DMS53 treated with DMSO at 0.1 percent for 48 hours (cell line): ENCODE measurements around the gene FAU.

ENCODE experiments used
- DNase-seq: peaks from one replicate; lab custom pipeline; 2025; ENCODE audit not compliant: unreplicated experiment; lab: John Stamatoyannopoulos, UW

FAU gene

DNA sequence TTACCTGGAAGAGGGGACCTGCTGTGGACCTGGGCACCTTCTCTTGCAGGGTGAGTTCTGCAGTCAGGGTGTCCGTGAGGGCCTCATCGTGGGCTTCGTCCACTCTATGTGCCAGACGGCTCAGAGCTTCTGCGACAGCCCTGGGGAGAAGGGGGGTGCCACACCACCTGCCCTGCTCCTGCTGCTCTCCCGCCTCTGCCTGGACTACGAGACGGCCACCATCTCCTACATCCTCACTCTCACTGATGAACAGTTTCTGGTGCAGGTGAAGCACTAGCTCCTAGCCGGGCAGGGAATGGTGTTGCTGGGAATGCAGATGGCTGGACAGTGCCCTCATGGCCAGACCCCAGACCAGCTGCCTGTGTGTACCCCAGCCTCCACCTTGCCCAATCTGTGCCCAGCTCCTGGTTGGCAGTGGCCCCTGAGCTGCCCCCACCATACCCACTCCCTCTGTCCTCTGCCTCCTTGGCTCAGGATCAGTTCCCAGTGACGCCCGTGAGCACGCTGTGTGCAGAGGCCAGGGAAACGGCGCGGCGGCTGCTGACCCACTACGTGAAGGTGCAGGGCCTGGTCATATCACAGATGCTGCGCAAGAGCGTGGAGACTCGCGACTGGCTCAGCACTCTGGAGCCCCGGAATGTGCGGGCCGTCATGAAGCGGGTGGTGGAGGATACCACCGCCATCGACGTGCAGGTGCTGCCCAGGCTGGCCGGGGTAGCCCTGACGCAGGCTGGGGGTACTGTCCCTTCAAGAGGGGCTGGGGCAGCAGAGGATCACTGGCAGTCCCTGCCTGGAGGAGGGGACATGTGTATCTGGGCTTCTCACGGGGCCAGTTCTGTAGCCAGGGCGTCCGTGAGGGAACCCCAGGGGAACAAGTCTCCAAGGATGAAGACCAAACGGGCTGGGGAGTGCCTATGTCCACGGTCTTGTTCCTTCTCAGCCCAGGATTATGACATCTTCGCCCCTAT lies 12.4 kb downstream of the FAU start:
- no peak for DNase-seq

DNA sequence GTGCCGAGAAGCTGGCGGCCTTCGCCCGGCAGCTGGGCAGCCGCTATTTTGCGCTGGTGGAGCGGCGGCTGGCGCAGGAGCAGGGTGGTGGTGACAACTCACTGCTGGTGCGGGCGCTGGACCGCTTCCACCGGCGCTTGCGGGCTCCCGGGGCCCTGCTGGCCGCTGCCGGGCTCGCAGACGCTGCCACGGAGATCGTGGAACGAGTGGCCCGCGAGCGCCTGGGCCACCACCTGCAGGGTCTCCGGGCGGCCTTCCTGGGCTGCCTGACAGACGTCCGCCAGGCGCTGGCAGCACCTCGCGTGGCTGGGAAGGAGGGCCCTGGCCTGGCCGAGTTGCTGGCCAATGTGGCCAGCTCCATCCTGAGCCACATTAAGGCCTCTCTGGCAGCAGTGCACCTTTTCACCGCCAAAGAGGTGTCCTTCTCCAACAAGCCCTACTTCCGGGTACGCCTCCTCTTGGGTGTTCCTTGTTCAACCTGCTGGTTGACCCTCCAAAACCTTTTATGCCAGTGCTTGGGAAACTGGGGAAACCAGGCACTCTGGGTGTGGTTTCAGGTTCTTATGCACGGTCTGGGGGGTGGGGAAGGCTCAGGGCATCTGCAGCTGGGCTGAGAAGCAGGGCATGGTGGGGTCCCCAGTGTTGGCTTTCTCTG lies 13.3 kb downstream of the FAU start:
- no peak for DNase-seq

GRCh38 chr11:65107751-65108468 lies 14.0 kb downstream of the FAU start:
- DNase-seq = no peak

DNA sequence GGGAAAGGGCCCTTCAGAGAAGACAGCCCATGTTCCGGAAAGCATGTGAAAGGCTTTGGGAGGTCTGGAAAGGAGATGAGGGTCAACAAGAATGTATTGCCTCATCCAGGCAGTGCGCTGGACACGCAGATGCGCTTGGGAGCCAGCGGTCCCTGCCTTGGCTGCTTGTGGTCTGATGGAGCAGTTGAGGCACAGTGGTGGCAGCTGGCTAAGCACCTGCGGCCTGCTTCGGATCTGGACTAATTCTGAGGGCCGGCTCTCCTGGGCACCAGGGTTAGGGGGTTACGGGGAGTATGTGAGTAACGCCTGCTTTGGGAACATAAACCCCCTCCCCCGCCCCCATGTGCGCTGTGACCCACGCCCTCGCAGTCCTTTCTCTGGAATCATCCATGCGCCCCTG lies 14.9 kb downstream of the FAU start:
- DNase-seq = no peak

- no peak for DNase-seq
Measured at GRCh38 chr11:65104628-65105027, 17.3 kb downstream of the FAU start.

- DNase-seq = no peak
Measured at GRCh38 chr11:65103476-65103875, 18.5 kb downstream of the FAU start.

DNA sequence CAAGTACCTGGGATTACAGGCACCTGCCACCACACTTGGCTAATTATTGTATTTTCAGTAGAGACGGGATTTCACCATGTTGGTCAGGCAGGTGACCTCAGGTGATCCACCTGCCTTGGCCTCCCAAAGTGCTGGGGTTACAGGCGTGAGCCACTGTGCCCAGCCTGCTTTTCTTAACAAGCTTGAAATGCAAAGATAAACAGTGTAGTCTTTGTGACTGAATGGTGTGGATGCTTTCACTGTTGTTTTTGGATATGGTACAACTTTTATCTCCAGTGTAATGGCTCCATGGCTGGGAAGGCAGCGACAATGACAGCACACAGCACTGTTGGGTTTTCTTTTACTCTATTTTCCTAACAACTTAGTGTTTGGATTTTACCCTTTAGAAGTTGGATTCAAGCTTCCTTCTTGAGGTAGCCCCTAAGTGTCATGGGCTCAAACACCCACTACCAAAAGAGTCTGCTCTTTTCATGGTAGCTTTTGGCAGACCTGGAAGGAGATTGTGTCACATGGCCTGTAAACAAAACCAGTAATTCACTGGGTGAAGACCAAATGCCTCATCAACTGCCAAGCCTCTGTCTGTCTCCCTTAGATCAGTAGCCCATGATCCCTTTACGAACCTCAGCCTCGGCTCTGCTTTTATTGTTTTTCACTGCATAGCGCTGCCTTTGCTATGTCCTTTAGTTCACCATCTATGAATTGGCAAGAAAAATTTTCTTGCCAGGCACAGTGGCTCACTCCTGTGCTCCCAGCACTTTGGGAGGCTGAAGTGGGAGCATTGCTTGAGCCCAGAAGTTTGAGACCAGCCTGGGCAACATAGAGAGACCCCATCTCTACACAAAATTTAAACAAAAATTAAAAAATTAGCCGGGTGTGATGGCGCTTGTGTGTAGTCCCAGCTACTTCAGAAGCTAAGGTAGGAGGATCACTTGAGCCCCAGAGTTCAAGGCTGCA lies 19.5 kb downstream of the FAU start:
- DNase-seq = no peak

DNA sequence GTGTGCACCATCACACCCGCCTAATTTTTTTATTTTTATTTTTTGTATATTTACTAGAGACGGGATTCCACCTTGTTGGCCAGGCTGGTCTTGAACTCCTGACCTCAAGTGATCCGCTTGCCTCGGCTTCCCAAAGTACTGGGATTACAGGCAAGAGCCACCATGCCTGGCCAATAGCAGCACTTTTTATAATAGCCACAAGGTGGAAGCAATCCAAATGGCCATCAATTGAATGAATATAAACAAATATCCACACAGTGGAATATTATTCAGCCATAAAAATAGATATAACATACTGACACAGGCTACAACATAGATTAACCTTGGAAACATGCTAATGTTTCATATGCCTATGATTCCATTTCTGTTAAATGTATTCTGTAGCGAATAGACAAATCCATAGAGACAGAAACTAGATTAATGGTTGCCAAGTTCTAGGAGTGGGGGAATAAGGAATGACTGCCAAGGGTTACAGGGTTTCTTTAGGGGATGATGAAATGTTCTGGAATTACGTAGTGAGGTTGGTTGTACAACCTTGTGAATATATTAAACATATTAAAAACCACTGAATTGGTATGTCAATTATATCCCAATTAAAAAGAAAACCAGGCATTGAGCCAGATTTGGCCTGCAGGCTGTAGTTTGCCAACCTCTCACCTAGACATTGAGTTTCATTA lies 21.1 kb downstream of the FAU start:
- DNase-seq = no peak

GRCh38 chr11:65096926-65097325 lies 25.0 kb downstream of the FAU start:
- no peak for DNase-seq

DNA sequence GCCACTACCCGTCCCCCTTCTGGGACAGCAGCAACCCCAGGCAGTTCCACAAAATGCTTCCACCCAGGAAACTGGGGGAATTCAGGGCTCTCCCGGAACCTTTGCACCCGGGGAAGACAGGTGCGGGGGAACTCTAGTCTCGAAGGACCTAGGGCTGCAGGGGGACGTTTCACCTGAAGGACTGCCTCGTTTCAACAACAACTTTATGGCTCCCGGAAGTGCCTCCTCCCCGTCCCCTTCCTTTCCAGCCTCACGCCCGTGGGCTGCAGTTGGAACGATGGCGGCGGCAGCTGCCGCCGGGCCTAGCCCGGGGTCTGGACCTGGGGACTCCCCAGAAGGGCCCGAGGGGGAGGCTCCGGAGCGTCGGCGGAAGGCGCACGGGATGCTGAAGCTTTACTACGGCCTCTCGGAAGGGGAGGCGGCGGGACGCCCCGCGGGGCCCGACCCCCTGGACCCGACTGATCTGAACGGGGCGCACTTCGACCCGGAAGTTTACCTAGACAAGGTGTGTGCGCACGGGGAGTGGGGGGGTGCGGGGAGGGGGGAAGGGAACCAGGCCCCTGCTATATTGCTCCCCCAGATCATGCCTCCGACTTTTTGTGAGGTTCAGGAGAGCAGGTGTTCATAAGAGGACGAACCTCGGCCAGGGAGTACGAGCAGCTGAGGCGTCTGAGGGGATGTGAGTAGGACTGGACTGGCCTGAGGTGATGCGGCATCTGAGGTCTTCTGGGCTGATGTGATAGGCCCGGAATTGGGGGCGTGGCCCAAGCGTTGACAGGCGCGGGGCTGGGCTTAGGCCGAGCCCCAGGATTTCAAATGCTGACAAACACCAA lies 25.7 kb downstream of the FAU start, which contains the start of gene VPS51:
VPS51 (plus strand) TSS at position 241 of the 833 bp plus-strand sequence; CDS start at position 278, 37 bp downstream.
- DNase-seq = peak; percentile 79

DNA sequence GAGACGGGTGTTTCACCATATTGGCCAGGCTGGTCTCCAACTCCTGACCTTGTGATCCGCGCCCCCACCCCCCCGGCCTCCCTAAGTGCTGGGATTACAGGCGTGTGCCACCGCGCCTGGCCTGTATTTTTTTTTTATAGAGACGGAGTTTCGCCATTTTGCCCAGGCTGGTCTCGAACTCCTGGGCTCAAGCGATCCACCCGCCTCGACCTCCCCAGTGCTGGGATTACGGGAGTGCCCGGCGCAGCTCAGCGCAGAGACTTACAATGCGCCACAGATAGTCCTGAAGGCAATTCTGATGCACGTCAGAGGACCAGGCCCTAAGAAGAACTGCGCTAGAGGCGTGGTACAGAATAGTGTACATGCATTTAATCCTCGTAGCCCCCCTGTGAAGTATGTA lies 26.5 kb downstream of the FAU start:
- no peak for DNase-seq

GRCh38 chr11:65090628-65091027 lies 31.3 kb downstream of the FAU start:
- DNase-seq = no peak

- no peak for DNase-seq
Measured at GRCh38 chr11:65089621-65090020, 32.3 kb downstream of the FAU start.

DNA sequence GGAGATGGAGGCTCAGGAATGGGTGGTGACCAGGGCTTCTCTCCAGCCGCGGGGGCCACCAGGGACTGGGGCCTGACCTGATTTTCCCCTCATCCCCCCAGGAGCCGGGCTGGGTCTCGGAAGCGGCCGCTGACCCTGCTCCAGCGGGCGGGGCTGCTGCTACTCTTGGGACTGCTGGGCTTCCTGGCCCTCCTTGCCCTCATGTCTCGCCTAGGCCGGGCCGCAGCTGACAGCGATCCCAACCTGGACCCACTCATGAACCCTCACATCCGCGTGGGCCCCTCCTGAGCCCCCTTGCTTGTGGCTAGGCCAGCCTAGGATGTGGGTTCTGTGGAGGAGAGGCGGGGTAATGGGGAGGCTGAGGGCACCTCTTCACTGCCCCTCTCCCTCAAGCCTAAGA lies 34.1 kb downstream of the FAU start:
- DNase-seq = no peak

DNA sequence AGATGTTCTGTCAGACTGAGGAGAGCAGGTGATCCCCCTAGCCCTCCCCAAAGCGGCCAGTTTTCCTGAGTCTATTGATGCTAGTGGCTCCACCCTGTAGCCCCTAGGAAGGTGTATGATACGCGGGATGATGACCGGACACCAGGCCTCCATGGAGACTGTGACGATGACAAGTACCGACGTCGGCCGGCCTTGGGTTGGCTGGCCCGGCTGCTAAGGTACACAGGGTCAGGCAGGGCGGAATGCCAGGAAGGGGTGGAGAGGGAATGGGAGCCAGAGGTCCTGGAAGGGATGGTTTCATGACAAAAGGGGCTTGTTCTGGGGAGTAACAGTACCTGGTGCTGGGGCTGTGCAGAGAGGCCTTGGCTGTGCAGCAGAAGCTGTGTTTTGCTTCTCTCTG lies 34.7 kb downstream of the FAU start:
- no peak for DNase-seq

DNA sequence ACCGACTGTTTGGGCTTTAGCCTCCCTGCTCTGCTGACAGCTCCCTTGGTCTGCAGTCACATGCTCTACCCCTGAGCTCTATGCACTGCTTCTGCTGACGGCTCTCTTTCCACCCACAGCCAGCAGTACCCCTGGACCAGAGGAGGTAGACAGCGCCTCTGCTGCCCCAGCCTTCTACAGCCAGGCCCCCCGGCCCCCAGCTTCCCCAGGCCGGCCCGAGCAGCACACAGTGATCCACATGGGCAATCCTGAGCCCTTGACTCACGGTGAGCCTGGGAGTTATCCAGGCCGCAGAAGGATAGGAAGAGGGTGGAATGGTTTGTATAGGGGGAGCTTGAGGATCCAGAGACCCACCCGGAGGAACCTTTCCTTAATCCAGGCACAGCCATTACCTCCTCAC lies 35.1 kb downstream of the FAU start:
- no peak for DNase-seq

GRCh38 chr11:65085446-65085845 lies 36.5 kb downstream of the FAU start:
- DNase-seq = no peak

DNA sequence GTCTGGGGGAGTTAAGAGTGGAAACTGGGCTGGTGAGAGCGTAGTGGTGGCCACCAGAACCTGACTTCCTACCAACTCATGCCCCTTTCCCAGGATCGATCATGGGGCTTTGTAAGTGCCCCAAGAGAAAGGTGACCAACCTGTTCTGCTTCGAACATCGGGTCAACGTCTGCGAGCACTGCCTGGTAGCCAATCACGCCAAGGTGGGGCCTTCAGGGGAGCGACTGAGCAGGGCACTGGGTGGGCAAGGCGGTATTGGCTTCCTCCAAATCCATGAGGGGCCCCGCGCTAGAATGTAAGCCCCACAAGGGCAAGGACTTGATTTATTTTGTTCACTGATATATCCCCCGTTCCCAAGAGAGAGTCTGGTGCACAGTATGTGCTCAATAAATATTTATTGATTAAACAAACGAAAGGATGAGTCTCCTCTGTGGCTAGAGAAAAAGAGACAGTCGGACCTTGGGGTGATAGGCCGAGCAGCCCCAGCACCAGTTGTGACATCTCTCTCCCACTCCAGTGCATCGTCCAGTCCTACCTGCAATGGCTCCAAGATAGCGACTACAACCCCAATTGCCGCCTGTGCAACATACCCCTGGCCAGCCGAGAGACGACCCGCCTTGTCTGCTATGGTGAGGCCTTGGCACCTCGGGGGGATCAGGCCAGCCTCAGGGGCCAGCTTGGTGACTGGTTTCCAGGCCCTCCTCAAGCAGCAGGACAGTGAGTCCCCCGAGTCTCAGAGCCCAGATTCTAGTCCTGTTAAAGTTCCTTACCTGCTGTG lies 37.1 kb downstream of the FAU start:
- DNase-seq = no peak
